Thoracic aorta (tissue), 2 donors: Measurements from ENCODE around the gene POP4. TPM values are rescaled to one million over a fixed set of nuclear protein-coding genes. Genes with fewer than 3 reads are reported as not detected.

Experiments
- ATAC-seq: fragments of 150-250 bp; one replicate; pipeline ENCODE4 v1.8.0; 2017; ENCODE audit warnings: low read depth; ENCODE audit not compliant: insufficient number of reproducible peaks, low FRiP score
- DNase-seq: peaks from one replicate; pipeline ENCODE4 v3.0.0-alpha.2; 2020; ENCODE audit warnings: low spot score
- H3K27ac ChIP-seq, 2 donors: fragments of 200-600 bp; sonication (generic); 1 replicate in 1 of 2; 2 replicates in 1 of 2; pipeline ENCODE4 v1.5.1; 2016; ENCODE audit warnings: mild to moderate bottlenecking in 2 of 2, moderate library complexity in 2 of 2
- H3K27me3 ChIP-seq: fragments of 200-600 bp; sonication (generic); replicated peaks from 2 replicates; pipeline ENCODE4 v1.6.0; 2016; ENCODE audit warnings: mild to moderate bottlenecking; ENCODE audit not compliant: insufficient read depth
- H3K36me3 ChIP-seq: fragments of 200-600 bp; sonication (generic); one replicate; pipeline ENCODE4 v1.5.1; 2016
- H3K4me1 ChIP-seq, 2 donors: fragments of 200-600 bp; sonication (generic); 1 replicate in 1 of 2; 2 replicates in 1 of 2; pipeline versions ENCODE4 v1.5.1 to v1.6.0; 2016; ENCODE audit warnings: low read depth in 2 of 2, mild to moderate bottlenecking in 1 of 2; ENCODE audit not compliant: control insufficient read depth in 1 of 2
- H3K4me3 ChIP-seq: fragments of 200-600 bp; sonication (generic); 2 replicates; pipeline ENCODE4 v1.5.1; 2016; ENCODE audit warnings: mild to moderate bottlenecking
- H3K9me3 ChIP-seq: fragments of 200-600 bp; sonication (generic); 2 replicates; pipeline ENCODE4 v1.5.1; 2016
- total RNA-seq, 2 donors: library from RNA; depleted of rRNA; stranded (reverse); fragments of >200 nt; gene quantifications; one replicate each; pipeline versions ENCODE4 v1.1.0 to v1.2.3, GENCODE V29; 2016
- TF ChIP-seq, protein P1 (sequence below): fragments of 200-600 bp; sonication (generic); IDR thresholded peaks from one replicate; pipeline ENCODE4 v1.5.1; 2019; ENCODE audit warnings: antibody characterized with exemption

Gene POP4
- total RNA-seq, 2 donors from 2014 or later, result 57.2 to 58.8 TPM

DNA sequence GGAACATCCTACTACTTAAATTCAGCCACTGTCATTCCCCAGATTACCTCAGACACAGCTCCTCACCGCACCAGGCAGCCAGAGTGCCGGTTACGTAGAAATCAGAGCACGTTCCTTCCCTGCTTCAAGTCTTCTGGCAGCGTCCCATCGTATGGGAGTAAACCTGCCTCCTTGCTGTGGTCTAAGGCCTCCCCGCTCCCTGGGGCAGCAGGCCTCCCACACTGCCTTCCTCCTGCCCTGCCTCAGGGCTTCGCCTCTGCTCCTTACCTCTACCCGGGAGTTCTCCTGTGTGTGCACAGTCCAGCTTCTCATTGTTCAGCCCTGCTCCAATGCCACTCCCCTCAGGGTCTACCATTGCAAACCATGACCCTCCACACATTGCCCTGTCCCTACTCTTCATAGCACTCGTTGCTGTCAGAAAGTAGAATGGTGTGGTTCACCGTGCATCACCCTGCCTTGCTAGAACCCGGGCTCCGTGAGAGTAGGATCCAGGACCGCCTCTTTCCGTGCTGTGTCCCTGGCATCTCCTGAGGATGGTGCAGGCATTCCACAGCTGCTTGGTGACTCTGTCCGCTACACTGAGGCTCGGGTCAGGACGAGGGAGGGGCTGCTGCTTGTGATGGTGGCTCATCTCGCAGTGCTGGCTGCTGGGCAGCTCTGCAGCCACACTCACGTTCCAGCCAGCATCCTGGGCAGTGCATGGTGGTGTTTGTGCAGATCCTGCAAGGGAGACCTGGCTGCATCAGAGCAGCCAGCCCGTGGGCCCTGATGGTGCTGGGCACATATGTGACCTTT, 6.9 kb downstream of the POP4 start:
- no peak for DNase-seq
- H3K9me3 ChIP-seq, result no peaks in the 10 kb centered on the region
- H3K4me3 ChIP-seq, result no peak overlapping the region
- no peaks in the 10 kb centered on the region for H3K27me3 ChIP-seq
- H3K4me1 ChIP-seq, result no peaks in the 10 kb centered on the region
- H3K27ac ChIP-seq, result no peak overlapping the region
- TF ChIP-seq, protein P1, sequence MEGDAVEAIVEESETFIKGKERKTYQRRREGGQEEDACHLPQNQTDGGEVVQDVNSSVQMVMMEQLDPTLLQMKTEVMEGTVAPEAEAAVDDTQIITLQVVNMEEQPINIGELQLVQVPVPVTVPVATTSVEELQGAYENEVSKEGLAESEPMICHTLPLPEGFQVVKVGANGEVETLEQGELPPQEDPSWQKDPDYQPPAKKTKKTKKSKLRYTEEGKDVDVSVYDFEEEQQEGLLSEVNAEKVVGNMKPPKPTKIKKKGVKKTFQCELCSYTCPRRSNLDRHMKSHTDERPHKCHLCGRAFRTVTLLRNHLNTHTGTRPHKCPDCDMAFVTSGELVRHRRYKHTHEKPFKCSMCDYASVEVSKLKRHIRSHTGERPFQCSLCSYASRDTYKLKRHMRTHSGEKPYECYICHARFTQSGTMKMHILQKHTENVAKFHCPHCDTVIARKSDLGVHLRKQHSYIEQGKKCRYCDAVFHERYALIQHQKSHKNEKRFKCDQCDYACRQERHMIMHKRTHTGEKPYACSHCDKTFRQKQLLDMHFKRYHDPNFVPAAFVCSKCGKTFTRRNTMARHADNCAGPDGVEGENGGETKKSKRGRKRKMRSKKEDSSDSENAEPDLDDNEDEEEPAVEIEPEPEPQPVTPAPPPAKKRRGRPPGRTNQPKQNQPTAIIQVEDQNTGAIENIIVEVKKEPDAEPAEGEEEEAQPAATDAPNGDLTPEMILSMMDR, result no peak
- peaks cover 30% of the 10 kb centered on the region for H3K36me3 ChIP-seq
- no peak for ATAC-seq

DNA sequence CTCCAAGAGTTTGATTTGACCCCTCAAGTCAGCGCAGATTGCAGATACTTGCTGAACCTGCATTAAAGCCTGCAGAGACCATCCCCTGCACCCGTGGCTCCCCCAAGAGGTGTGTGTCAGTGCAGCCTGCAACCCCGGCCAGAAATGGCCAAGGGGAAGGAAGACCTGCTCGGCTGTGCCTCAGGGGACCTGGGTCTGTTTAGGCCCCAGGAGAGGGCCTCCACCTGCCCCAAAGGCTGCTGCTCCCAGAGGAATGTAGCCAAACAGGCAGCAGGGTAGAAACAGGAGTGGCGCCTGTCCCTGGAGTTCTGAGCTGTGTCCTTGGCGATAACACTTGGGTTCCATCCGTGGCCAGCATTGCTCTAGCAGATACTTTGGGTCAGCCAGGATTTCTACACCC, 8.0 kb downstream of the POP4 start:
- no peak overlapping the region for H3K27ac ChIP-seq
- TF ChIP-seq, protein P1, result no peak
- no peaks in the 10 kb centered on the region for H3K27me3 ChIP-seq
- H3K4me3 ChIP-seq, result no peak overlapping the region
- H3K36me3 ChIP-seq, result peaks cover 30% of the 10 kb centered on the region
- H3K9me3 ChIP-seq, result no peaks in the 10 kb centered on the region
- ATAC-seq (no peak), DNase-seq (no peak)
- H3K4me1 ChIP-seq, result no peaks in the 10 kb centered on the region

DNA sequence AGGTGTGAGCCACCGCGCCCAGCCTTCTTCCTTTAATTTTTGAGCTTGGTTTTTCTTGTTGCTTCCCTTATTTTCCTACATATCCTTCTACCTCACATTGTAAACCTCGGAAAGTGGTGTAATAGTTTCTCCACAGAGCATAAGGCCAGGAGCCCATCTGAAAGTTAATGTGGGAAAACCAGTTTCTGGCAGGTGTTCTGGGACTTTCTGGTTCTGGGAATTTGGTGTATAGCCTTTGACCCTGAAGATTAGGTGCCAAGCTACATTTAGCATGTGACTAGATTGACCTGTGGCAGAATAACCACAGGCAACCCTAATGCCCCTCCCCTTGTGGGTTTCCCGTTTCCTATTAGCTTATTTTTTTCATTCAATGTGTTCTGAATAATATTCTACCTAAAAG, 8.7 kb downstream of the POP4 start:
- H3K4me3 ChIP-seq, result no peak overlapping the region
- H3K27me3 ChIP-seq, result no peaks in the 10 kb centered on the region
- no peaks in the 10 kb centered on the region for H3K4me1 ChIP-seq
- no peaks in the 10 kb centered on the region for H3K9me3 ChIP-seq
- no peak for ATAC-seq
- no peak for DNase-seq
- TF ChIP-seq, protein P1, result no peak
- peaks cover 30% of the 10 kb centered on the region for H3K36me3 ChIP-seq
- no peak overlapping the region for H3K27ac ChIP-seq

DNA sequence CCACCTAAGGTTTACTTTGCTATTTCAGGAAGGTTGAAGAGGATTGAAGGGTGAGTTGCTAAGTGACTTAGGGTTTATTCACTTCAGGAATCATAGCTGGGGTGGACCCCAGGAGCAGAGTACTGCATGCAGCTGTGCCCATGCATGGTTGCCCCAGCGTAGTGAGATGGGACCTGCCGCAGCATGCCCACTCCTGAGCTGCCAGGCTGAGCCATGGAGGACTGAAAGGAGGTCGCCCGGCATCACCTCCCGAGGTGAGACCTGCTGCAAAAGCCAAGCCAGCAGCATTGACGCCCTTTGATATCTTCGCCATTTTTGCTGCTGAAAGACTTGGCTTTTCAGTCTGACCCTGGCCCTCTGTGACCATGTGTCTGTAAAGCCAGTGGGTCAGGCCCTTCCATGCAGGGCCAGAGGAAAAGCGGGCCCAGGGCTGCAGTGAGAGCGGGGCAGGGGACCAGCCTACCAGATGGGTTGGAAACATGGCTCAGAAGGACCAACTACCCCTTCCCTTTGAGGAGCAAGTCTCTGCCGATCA, 9.9 kb downstream of the POP4 start:
- Histone ChIP-seq H3K36me3 (peaks cover 30% of the 10 kb centered on the region), H3K4me1 (no peaks in the 10 kb centered on the region), H3K27me3 (no peaks in the 10 kb centered on the region), H3K27ac (no peak overlapping the region), H3K4me3 (no peak overlapping the region), H3K9me3 (no peaks in the 10 kb centered on the region)
- no peak for ATAC-seq
- TF ChIP-seq, protein P1, result no peak
- no peak for DNase-seq

DNA sequence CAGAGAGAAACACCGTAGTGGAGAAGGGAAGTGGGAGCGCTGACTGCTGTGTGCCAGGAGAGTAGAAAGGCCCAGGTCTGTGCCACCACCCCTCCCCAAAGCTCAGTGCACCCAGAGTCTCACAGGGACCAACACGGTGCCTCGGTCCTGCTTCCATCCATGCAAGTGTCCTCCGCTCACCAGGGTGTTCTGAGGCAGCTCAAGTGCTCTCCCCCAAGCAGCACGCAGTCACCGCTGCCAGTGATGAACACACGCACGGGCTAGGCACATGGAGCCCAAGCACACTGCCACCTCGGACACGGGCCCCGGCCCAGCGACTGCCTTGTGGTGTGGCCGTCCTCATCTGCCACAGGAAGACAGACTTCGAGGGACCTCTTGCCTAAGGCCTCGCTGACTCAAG, 10.5 kb downstream of the POP4 start:
- H3K4me1 ChIP-seq, result no peaks in the 10 kb centered on the region
- H3K9me3 ChIP-seq, result no peaks in the 10 kb centered on the region
- no peak for DNase-seq
- H3K4me3 ChIP-seq, result no peak overlapping the region
- ATAC-seq, result no peak
- H3K36me3 ChIP-seq, result peaks cover 30% of the 10 kb centered on the region
- no peaks in the 10 kb centered on the region for H3K27me3 ChIP-seq
- no peak overlapping the region for H3K27ac ChIP-seq
- TF ChIP-seq, protein P1, result no peak
